Hematopoietic multipotent progenitor cell (in vitro differentiated cells): Measurements from ENCODE around the gene PRKAR1B. TPM values are rescaled to one million over a fixed set of nuclear protein-coding genes. Genes with fewer than 3 reads are reported as not detected.

Source experiments
- DNase-seq, 3 donors: peaks; one replicate each; pipeline ENCODE4 v3.0.0-alpha.2; 2011 to 2015; ENCODE audit warnings: low read depth in 2 of 3, low spot score in 2 of 3
- total RNA-seq: library from RNA; depleted of rRNA; stranded (reverse); fragments of >200 nt; gene quantifications from one replicate; pipeline ENCODE4 v1.2.3, GENCODE V29; 2012

PRKAR1B gene
- total RNA-seq, 1 donor: 11.6 TPM

GRCh38 chr7:549066-549890, 177.8 kb downstream of the PRKAR1B start:
- no peak for DNase-seq

- DNase-seq: no peak
Measured at GRCh38 chr7:548401-548800, 178.7 kb downstream of the PRKAR1B start.

- no peak for DNase-seq
Measured at GRCh38 chr7:545470-545869, 181.6 kb downstream of the PRKAR1B start.

DNA sequence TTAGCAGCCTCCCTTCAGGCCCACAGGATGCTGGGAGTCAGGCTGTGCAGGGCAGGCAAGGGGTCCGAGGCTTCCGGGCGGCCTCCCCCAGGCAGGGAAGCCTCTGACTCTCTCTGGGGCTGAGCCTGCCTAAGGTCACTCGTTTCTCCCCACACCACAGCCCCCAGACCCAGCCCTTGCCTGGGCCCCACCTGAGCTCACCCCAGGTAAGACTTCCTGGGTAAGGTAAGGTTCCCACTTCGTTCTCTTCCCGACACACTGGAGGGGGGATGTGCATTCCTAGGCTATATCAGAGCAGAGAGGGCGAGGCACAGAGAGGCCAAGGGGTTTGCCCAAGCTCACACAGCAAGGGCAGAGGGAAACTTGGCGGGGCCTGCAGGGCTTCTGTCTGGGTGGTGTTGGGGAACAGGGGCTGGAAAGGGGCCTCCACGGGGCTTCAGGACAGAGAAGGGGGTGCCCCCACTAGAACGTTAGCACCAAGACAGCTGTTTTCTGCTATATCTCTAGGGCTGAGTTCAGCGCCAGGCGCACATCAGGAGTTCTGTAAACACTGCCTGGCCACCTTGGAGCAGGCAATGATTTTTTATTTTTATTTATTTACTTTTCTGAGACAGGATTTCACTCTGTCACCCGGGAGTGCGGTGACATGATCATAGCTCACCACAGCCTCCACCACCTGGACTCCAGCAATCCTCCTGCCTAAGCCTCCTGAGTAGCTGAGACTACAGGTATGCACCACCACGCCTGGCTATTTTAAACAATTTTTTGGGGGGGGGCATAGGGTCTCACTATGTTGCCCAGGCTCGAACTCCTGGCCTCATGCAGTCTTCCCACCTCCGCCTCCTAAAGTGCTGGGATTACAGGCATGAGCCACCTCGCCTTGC, 182.5 kb downstream of the PRKAR1B start:
- no peak for DNase-seq

DNA sequence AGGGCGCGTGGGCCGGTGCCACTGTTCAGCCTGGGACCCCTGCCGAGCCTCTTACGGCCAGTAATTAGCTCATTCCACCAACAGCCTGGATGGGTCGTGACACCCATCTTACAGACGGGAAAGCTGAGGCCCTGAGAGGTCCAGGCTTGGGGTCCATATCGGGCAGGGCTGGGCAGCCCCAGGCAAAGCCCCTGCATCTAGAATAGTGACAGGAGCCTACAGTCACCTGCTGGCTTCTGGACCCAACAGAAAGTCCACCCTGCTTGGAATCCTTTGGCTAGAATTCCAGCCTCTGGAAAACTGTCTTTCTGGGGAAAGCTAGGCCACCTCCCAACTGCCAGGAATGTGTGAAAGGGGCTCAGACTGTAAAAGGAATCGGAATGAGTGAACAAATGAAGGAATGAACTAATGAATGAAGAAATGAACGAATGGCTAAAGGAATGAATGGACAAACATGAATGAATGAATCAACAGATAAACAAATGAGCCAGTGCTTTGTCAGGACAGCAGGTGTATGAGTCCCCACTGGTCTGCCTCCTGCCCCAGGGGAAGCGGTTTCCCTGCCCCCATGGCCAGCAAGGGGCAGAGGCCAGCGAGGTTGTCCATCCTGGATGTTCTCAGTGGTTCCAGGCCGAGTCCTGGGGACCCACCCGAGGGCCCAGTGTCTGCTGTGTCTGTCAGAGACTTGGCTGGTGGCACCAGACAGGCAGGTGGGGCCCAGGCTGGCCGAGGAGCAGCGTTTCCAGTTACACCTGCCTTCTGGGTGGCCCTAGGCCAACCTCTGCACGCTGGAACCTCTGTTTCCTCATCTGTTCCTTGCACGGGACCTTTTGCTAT, 183.4 kb downstream of the PRKAR1B start:
- no peak for DNase-seq

DNA sequence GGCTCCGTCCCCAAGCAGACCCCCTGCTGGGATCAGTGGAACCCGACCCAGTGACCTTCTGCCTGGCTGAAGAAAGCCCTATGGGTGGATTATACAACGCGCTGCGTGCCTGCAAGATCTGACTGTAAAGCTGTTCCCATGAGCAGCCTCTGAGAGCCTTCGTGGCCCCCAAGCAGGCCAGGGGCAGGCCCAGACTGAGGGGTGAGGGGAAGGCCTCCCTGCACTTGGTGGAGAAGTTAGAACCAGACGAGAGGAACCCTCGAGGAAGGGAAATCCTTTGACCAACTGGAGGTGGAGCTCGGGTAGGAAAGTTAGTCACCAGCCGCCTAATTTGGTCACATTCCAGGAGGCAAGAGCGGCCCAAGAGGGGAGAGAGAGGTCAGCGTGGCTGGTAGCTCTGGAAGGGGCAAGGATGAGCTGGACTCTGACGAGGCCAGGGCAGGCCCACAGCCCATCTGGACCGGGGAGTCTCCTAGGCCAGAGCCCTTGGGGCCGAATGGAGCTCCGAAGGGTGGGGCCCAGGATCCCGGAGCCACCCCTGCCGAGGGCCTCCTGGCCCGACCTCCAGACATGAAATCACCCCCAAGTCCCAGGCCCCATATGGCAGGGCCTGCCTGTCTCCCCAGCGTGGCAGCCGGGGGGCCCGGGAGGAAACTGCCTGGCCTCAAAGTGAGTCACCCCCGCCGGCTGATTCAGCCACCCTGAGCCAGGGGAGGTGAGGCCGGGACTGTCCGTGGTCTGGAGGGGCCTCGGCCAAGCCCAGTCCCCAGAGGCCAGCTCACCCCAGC, 184.2 kb downstream of the PRKAR1B start:
- peak in 1 of 3 donors; percentile 20 for DNase-seq

- no peak for DNase-seq
Measured at GRCh38 chr7:542131-542712, 184.9 kb downstream of the PRKAR1B start.

- no peak for DNase-seq
Measured at GRCh38 chr7:541661-542060, 185.4 kb downstream of the PRKAR1B start.

- DNase-seq: no peak
Measured at GRCh38 chr7:540997-541396, 186.1 kb downstream of the PRKAR1B start.

DNA sequence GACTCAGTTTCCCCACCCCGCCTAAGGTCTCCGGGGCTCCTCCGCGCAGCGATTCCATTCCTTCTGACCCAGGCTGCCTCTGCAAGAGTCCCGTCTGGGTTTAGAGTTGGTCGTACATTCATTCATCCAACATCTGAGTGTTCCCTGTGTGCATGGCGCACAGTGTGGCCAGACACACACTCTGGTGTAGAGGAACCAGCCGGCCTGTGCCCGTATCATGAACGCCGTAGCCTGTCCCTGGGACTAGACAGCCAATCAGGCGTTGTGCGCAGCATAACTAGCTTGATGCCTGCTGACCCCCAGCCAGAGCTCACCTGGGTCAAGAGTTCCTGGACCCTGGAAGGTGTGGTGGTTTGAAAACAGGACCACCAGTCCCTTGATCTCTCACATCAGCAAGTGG, 186.5 kb downstream of the PRKAR1B start:
- no peak for DNase-seq

DNA sequence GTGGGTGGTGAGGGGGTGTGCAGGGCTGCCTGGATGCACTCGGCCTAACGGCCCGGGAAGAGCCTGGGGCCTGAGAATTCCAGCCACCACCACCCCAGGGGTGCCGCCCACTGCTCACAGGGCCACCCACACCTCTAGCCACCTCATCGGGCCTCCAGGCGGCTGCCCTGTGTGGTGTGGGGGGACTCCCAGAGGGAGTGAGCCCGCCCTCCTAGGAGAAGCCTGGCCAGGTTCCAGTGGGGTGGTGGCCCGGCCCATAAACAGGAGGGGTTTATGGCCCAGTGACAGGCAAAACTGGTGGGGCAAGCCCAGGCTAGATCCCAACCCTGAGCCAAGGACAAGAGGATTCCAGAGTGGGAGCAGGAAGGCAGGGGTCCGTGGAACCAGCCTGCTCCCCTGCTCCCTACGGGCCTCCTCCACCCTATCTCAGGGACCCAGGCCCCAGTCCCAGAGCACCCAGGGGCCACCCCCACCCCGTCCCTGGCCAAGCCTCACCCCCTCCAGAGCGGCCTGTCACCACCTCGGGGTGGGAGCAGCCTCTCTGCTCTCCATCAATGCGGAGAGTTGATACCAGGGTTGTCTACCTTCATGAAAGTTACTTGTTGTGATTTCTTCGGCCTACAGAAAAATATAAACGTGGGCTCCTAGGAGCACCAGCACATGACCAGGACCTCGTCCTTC, 187.2 kb downstream of the PRKAR1B start:
- no peak for DNase-seq

GRCh38 chr7:538764-539685, 188.1 kb downstream of the PRKAR1B start:
- DNase-seq: no peak

- no peak for DNase-seq
Measured at GRCh38 chr7:537911-538634, 189.0 kb downstream of the PRKAR1B start.

- DNase-seq: no peak
Measured at GRCh38 chr7:536231-536630, 190.8 kb downstream of the PRKAR1B start.

DNA sequence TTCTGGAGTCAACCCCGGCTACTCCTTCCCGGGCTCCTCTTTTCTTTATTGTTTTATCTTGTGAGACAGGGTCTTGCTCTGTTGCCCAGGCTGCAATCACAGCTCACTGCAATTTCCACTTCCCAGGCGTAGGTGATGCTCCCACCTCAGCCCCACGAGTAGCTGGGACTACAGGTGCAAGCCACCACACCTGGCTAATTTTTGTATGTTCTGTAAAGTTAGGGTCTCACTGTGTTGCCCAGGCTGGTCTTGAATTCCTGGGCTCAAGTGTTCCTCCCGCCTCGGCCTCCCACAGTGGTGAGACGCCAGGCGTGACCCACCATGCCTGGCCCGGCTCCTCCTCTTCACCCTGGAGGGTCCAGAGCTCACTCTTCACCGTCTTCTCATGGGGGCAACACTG, 192.1 kb downstream of the PRKAR1B start:
- no peak for DNase-seq

- no peak for DNase-seq
Measured at GRCh38 chr7:534075-534474, 193.0 kb downstream of the PRKAR1B start.

GRCh38 chr7:533266-533665, 193.8 kb downstream of the PRKAR1B start:
- no peak for DNase-seq
